GM10266 (cell line): ENCODE measurements around the gene KATNAL1.
"Not testable (repeated sequence)": the region's sequence is repeated elsewhere in the genome, so short reads cannot be mapped to it uniquely, and the experiment has no call there.

ENCODE experiments used
- DNase-seq: peaks from one replicate; pipeline ENCODE4 v3.0.0; 2012; ENCODE audit errors: extremely low spot score
- CTCF ChIP-seq: IDR thresholded peaks from 2 replicates; pipeline ENCODE4 v1.5.1; 2012; ENCODE audit warnings: mild to moderate bottlenecking, low read depth; ENCODE audit not compliant: control insufficient read depth, insufficient read depth; ENCODE audit errors: missing control alignments

KATNAL1 gene

GRCh38 chr13:30294004-30294403 is 13.3 kb downstream of the KATNAL1 start:
- no peak for TF ChIP-seq CTCF
- no peak for DNase-seq

DNA sequence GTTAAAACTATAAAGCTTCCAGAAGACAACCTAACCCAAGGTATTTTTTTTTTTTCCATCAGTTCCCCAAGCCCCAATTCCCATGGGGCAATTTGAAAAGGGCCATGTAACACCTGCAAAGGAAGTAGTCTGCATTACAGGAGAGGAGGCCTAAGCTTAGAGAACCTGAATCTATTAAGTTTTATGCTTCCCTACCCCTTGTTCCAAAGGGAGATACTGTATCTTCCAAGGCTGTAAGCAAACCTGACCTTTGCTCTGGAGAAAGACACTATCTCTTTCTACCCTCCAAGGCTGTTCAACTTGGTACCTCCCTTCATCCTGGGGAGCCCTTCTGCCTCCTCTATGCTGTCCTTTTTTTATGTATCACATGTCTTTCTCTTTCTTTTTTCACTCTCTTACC is 15.0 kb downstream of the KATNAL1 start:
- DNase-seq: no peak
- no peak for TF ChIP-seq CTCF

GRCh38 chr13:30290812-30291436 is 16.4 kb downstream of the KATNAL1 start:
- TF ChIP-seq CTCF: no peak
- DNase-seq: no peak

- no peak for DNase-seq
- TF ChIP-seq CTCF: no peak
Measured at GRCh38 chr13:30289533-30289932, 17.8 kb downstream of the KATNAL1 start.

GRCh38 chr13:30286059-30286458 is 21.3 kb downstream of the KATNAL1 start:
- not testable (repeated sequence) for DNase-seq

DNA sequence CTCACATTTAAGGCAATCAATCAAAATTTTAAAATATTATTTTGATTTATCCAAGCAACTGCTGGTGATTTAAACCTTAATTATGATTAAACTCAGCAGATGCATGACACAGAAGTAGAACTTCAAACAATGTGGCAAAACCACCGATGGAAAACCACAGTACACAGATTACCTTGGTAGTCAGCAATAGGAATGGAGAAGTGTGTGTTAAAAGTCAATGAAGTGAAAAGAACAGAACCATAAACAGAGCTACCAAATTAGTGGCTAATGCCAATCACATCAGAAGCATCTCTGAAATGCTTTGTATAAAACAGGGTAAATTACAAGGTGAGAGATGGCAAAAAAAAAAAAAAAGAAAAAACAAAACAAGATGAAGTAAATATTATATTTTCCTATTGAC is 31.2 kb downstream of the KATNAL1 start:
- no peak for TF ChIP-seq CTCF
- DNase-seq: no peak

DNA sequence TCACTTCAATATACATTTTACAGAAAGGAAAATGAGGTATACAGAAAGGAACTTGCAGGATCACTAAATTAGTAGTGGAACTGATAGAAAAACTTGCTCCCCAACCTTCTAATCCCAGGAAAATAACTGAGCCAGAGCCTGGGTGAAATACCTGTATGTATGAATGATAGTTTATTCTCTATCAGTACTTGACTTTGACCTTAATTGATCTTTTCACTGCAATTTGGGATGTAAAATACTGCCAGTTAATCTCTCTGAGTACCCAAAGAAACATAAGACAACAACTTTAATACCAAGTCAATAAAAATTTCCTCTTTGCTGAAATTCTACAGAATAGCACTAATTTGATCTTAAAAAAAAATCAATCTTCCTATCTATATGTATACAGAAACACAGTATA is 33.3 kb downstream of the KATNAL1 start:
- TF ChIP-seq CTCF: no peak
- DNase-seq: no peak

GRCh38 chr13:30270035-30270434 is 37.3 kb downstream of the KATNAL1 start:
- DNase-seq: not testable (repeated sequence)
